ENCODE measurements around the gene PPP6R3. TPM values are rescaled to one million over a fixed set of nuclear protein-coding genes. Genes with fewer than 3 reads are reported as not detected.

PPP6R3 gene
- total RNA-seq, 1 donor from 2014 or later = 121 TPM

DNA sequence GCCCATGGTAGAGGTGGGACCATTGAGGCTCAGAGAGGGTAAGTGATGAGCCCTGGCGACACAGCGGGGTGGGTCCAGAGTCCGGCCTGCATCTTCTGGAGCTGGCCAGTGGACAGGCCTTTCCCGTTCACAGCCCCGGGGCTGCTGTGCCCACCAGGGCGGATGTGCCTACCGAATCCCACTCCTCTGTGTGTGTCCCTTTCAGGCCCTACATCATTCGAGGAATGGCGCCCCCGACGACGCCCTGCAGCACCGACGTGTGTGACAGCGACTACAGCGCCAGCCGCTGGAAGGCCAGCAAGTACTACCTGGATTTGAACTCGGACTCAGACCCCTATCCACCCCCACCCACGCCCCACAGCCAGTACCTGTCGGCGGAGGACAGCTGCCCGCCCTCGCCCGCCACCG, 11.9 kb upstream of the PPP6R3 start:
- TF ChIP-seq, protein P1, sequence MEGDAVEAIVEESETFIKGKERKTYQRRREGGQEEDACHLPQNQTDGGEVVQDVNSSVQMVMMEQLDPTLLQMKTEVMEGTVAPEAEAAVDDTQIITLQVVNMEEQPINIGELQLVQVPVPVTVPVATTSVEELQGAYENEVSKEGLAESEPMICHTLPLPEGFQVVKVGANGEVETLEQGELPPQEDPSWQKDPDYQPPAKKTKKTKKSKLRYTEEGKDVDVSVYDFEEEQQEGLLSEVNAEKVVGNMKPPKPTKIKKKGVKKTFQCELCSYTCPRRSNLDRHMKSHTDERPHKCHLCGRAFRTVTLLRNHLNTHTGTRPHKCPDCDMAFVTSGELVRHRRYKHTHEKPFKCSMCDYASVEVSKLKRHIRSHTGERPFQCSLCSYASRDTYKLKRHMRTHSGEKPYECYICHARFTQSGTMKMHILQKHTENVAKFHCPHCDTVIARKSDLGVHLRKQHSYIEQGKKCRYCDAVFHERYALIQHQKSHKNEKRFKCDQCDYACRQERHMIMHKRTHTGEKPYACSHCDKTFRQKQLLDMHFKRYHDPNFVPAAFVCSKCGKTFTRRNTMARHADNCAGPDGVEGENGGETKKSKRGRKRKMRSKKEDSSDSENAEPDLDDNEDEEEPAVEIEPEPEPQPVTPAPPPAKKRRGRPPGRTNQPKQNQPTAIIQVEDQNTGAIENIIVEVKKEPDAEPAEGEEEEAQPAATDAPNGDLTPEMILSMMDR (IDR thresholded peaks at IDR 0.05) = no peak
- TF ChIP-seq POLR2AphosphoS5 (IDR thresholded peaks at IDR 0.05; ENCODE audit: insufficient read depth in 1 of 2, low read depth in 1 of 2) (no peak), POLR2A (IDR thresholded peaks at IDR 0.05) (no peak)
- intact Hi-C loops (cut with DNase I) = loop anchor here (5.0 kb wide), 1 partner anchor 191 kb away; no protein-coding TSS in a partner anchor

DNA sequence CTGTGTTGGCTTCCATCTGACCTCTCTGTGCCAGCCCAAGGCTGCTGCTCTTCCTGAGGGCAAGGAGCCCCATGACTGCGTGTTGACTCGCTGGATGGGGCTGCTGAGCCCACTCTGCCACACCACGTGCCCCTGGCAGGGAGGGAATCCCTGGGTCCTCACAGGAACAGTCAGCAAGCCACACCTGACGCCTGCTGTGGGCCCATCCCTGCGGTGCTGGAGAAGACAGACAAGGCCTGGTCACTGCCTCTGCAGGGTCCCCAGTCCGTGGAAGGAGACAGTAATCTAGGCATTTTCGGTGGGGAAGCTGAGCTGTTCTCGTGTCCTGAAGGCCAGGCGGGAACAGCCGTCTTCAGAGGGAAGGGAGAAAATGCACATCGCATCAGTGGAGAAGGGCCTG, 10.6 kb upstream of the PPP6R3 start:
- TF ChIP-seq POLR2AphosphoS5 (IDR thresholded peaks at IDR 0.05; ENCODE audit: insufficient read depth in 1 of 2, low read depth in 1 of 2) (no peak), POLR2A (IDR thresholded peaks at IDR 0.05) (no peak)
- TF ChIP-seq, protein P1 (IDR thresholded peaks at IDR 0.05) = no peak
- no peak for DNase-seq (ENCODE audit: extremely low spot score in 2 of 2)
- Histone ChIP-seq H3K27me3 (no peaks in the 10 kb centered on the region), H3K4me3 (no peak overlapping the region), H3K27ac (no peak overlapping the region), H3K9me3 (no peaks in the 10 kb centered on the region), H3K36me3 (no peaks in the 10 kb centered on the region), H3K4me1 (no peaks in the 10 kb centered on the region)
- intact Hi-C loops (cut with DNase I) = loop anchor here (5.0 kb wide), 1 partner anchor 193 kb away; no protein-coding TSS in a partner anchor

More for the DNA sequence above, 11.9 kb upstream of the PPP6R3 start:
- Histone ChIP-seq H3K9me3 (no peaks in the 10 kb centered on the region), H3K4me1 (no peaks in the 10 kb centered on the region), H3K27me3 (no peaks in the 10 kb centered on the region), H3K4me3 (no peak overlapping the region), H3K27ac (no peak overlapping the region), H3K36me3 (no peaks in the 10 kb centered on the region)
- DNase-seq (ENCODE audit: extremely low spot score in 2 of 2) = no peak

DNA sequence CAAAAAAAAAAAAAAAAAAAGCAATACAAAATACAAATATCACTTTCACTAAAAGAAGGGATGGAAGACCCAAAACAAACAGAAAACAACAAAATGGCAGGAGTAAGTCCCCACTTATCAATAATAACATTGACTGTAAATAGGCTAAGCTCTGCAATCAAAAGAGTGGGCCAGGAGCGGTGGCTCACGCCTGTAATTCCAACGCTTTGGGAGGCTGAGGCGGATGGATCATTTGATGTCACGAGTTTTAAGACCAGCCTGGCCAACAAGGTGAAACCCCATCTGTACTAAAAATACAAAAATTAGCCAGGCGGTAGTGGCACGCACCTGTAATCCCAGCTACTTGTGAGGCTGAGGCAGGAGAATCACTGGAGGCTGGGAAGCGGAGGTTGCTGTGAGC, 9.8 kb upstream of the PPP6R3 start:
- Histone ChIP-seq H3K9me3 (no peaks in the 10 kb centered on the region), H3K4me3 (no peak overlapping the region), H3K27me3 (no peaks in the 10 kb centered on the region), H3K36me3 (no peaks in the 10 kb centered on the region), H3K27ac (no peak overlapping the region), H3K4me1 (no peaks in the 10 kb centered on the region)
- DNase-seq (ENCODE audit: extremely low spot score in 2 of 2) = no peak
- TF ChIP-seq POLR2AphosphoS5 (IDR thresholded peaks at IDR 0.05; ENCODE audit: insufficient read depth in 1 of 2, low read depth in 1 of 2) = no peak
- intact Hi-C loops (cut with DNase I) = no loop called here

DNA sequence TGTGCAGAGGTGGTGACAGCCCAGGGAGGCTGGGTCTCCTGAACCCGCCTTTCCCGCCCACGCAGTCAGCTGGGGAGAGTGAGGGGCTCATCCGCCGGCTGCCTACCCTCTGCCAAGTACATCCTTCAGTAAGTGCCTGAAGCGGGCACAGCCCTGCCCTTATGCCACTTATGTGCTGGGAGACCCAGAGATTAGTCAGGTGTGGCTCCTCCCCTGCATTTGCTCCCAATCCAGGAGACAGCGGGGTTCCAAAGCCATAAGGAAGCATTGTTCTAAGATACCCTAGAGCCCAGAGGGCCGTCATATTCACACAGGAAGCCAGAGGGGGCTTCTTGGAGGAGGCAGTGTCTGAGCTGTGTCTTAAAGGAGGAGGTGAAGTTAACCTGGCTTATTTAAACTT, 5.8 kb upstream of the PPP6R3 start:
- Histone ChIP-seq H3K36me3 (no peaks in the 10 kb centered on the region), H3K27ac (no peak overlapping the region), H3K4me1 (no peaks in the 10 kb centered on the region), H3K4me3 (no peak overlapping the region), H3K9me3 (no peaks in the 10 kb centered on the region), H3K27me3 (no peaks in the 10 kb centered on the region)
- TF ChIP-seq, protein P1 (IDR thresholded peaks at IDR 0.05) = no peak
- TF ChIP-seq POLR2AphosphoS5 (IDR thresholded peaks at IDR 0.05; ENCODE audit: insufficient read depth in 1 of 2, low read depth in 1 of 2) = no peak
- no peak for TF ChIP-seq POLR2A (IDR thresholded peaks at IDR 0.05)
- intact Hi-C loops (cut with DNase I) = no loop called here
- no peak for DNase-seq (ENCODE audit: extremely low spot score in 2 of 2)

DNA sequence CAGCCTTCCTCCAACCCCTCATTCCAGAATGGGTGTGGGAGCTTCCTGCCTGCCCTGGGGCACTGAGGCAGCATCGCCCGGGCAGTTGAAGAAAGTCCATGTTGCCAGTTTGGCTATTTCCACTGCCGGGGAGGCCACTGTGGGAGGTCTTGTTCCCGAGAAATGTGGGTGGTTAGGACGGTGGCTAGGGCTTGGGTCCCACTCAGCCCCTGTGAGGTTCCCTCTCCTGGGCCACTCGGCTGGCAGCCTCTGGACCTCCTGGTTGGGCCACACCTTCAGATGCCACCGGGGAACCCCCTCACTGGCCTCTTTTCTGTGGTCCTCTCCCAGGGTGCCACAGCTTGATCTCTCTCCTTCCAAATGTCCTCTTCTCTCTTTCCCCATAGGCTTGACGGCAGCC, 5.1 kb upstream of the PPP6R3 start:
- Histone ChIP-seq H3K9me3 (no peaks in the 10 kb centered on the region), H3K4me3 (no peak overlapping the region), H3K27ac (no peak overlapping the region), H3K36me3 (no peaks in the 10 kb centered on the region), H3K27me3 (no peaks in the 10 kb centered on the region), H3K4me1 (no peaks in the 10 kb centered on the region)
- DNase-seq (ENCODE audit: extremely low spot score in 2 of 2) = no peak
- no peak for TF ChIP-seq POLR2AphosphoS5 (IDR thresholded peaks at IDR 0.05; ENCODE audit: insufficient read depth in 1 of 2, low read depth in 1 of 2)
- TF ChIP-seq, protein P1 (IDR thresholded peaks at IDR 0.05) = no peak
- no peak for TF ChIP-seq POLR2A (IDR thresholded peaks at IDR 0.05)
- intact Hi-C loops (cut with DNase I) = no loop called here

Measured in vagina (tissue), 2 donors.